Panc1 (cell line): ENCODE data around the gene GTPBP1. TPM values are rescaled to one million over a fixed set of nuclear protein-coding genes. Genes with fewer than 3 reads are reported as not detected.

Source experiments
- ATAC-seq: fragments of 200-7000 bp; cut with Tn5 transposase; 2 replicates; pipeline ENCODE4 v1.9.1; 2020; ENCODE audit warnings: mild to moderate bottlenecking, moderate library complexity
- BruUV-seq: library from RNA; stranded (reverse); fragments of 400-500 nt; replicated peaks from 2 replicates; lab custom pipeline; 2021; lab: Mats Ljungman, UMichigan
- CTCF ChIA-PET: fragments of 300-600 bp; sonication (Branson Sonifier 250); formaldehyde crosslinking; loops from one replicate; lab custom pipeline; 2022; ENCODE audit warnings: antibody characterized with exemption; lab: Charles Lee
- POLR2A ChIA-PET: fragments of 300-600 bp; sonication (Branson Sonifier 250); formaldehyde crosslinking; loops from one replicate; lab custom pipeline; 2022; ENCODE audit warnings: antibody characterized with exemption; lab: Charles Lee
- DNase-seq: peaks from one replicate; pipeline ENCODE4 v3.0.0-alpha.2; 2010; ENCODE audit warnings: low read depth, low spot score
- H3K27ac ChIP-seq: 2 replicates; pipeline ENCODE4 v1.5.1; 2011; ENCODE audit warnings: mild to moderate bottlenecking, low read length, inconsistent platforms
- H3K27me3 ChIP-seq: fragments of 200-500 bp; sonication (Bioruptor generic); 2 replicates; pipeline ENCODE4 v1.6.0; 2014; ENCODE audit warnings: low read length, inconsistent platforms; ENCODE audit not compliant: control insufficient read depth, insufficient read depth
- H3K36me3 ChIP-seq: fragments of 200-500 bp; sonication (Bioruptor generic); 2 replicates; pipeline ENCODE4 v1.5.1; 2014; ENCODE audit warnings: inconsistent platforms, mild to moderate bottlenecking, low read length, moderate library complexity; ENCODE audit not compliant: control insufficient read depth, insufficient read depth
- H3K4me1 ChIP-seq: 2 replicates; pipeline ENCODE4 v1.5.1; 2011; ENCODE audit warnings: inconsistent platforms, mild to moderate bottlenecking, low read length, moderate library complexity; ENCODE audit not compliant: control insufficient read depth, insufficient read depth
- H3K4me3 ChIP-seq, 2 experiments: 2 replicates each; pipeline ENCODE4 v1.5.1; 2011 to 2012; ENCODE audit warnings: low read depth in 2 of 2, low read length in 2 of 2, mild to moderate bottlenecking in 2 of 2, inconsistent platforms in 1 of 2, moderate library complexity in 1 of 2
- H3K9me3 ChIP-seq: fragments of 200-500 bp; sonication (Bioruptor generic); 2 replicates; pipeline ENCODE4 v1.5.1; 2014; ENCODE audit warnings: low read depth, mild to moderate bottlenecking, inconsistent platforms, low read length, moderate library complexity; ENCODE audit not compliant: control insufficient read depth, insufficient read depth
- CTCF ChIP-seq: fragments of 450-650 bp; IDR thresholded peaks from 2 replicates; pipeline ENCODE4 v1.5.1; 2017; ENCODE audit warnings: mild to moderate bottlenecking
- POLR2AphosphoS5 ChIP-seq: IDR thresholded peaks from 2 replicates; pipeline ENCODE4 v1.6.1; 2012; ENCODE audit warnings: mild to moderate bottlenecking, low read depth, low read length, moderate library complexity
- REST ChIP-seq, 2 experiments: IDR thresholded peaks; 2 replicates each; pipeline ENCODE4 v1.6.1; 2011 to 2012; ENCODE audit warnings: low read depth in 2 of 2, control low read depth in 1 of 2, low read length in 1 of 2, mild to moderate bottlenecking in 1 of 2, moderate library complexity in 1 of 2; ENCODE audit not compliant: insufficient read depth in 1 of 2
- SIN3A ChIP-seq: IDR thresholded peaks from 2 replicates; pipeline ENCODE4 v1.6.1; 2012; ENCODE audit warnings: low read depth, mild to moderate bottlenecking, low read length, moderate library complexity, borderline replicate concordance; ENCODE audit not compliant: insufficient read depth
- TCF7L2 ChIP-seq: IDR thresholded peaks from 2 replicates; pipeline ENCODE4 v1.6.1; 2011; ENCODE audit warnings: mild to moderate bottlenecking, low read depth, low read length, inconsistent platforms
- in situ Hi-C: cut with HindIII; loops from 2 replicates; pipeline ENCODE4 v1.10.0; 2016; ENCODE audit warnings: low sequenced_read_pairs, low pct_unique_long_range_greater_than_20kb
- intact Hi-C: fragments of 100-400 bp; cut with micrococcal nuclease; formaldehyde crosslinking; loops from one replicate; pipeline ENCODE4 v1.10.0; 2022; ENCODE audit not compliant: unreplicated experiment
- total RNA-seq: library from RNA; stranded (reverse); gene quantifications from one replicate; pipeline ENCODE4 v1.2.1, GENCODE V29; 2021; ENCODE audit not compliant: unreplicated experiment

Gene GTPBP1
- total RNA-seq, 1 experiment from 2014 or later, result 25.5 TPM

GRCh38 chr22:38729946-38730345, 24.2 kb downstream of the GTPBP1 start:
- H3K36me3 ChIP-seq, result no peaks in the 10 kb centered on the region; the same call in 1 of the 2 replicates
- in situ Hi-C loops, result no loop called here
- H3K4me3 ChIP-seq, result no peak overlapping the region
- no peak overlapping the region for H3K27ac ChIP-seq
- ChIA-PET CTCF (no interaction called here), POLR2A (no interaction called here)
- intact Hi-C loops, result no loop called here
- DNase-seq (no peak), ATAC-seq (no peak)
- no peak for TF ChIP-seq SIN3A
- no peak for TF ChIP-seq POLR2AphosphoS5
- no peak for TF ChIP-seq REST (IDR thresholded peaks at IDR 0.05; ENCODE audit: insufficient read depth in 1 of 2, low read depth in 2 of 2, low read length in 1 of 2)
- TF ChIP-seq CTCF, result no peak
- H3K4me1 ChIP-seq, result no peaks in the 10 kb centered on the region
- H3K9me3 ChIP-seq, result no peaks in the 10 kb centered on the region
- no TSS peak for BruUV-seq
- no peaks in the 10 kb centered on the region for H3K27me3 ChIP-seq

GRCh38 chr22:38730411-38730871, 24.7 kb downstream of the GTPBP1 start:
- no peak for DNase-seq
- no TSS peak for BruUV-seq
- ATAC-seq, result no peak
- H3K36me3 ChIP-seq, result no peaks in the 10 kb centered on the region; the same call in 1 of the 2 replicates
- POLR2A ChIA-PET, result no interaction called here
- in situ Hi-C loops, result no loop called here
- no peaks in the 10 kb centered on the region for H3K27me3 ChIP-seq
- H3K27ac ChIP-seq, result no peak overlapping the region
- H3K4me1 ChIP-seq, result no peaks in the 10 kb centered on the region
- no peak overlapping the region for H3K4me3 ChIP-seq
- intact Hi-C loops, result no loop called here
- TF ChIP-seq SIN3A (no peak), TCF7L2 (no peak), REST (IDR thresholded peaks at IDR 0.05; ENCODE audit: insufficient read depth in 1 of 2, low read depth in 2 of 2, low read length in 1 of 2) (no peak), POLR2AphosphoS5 (no peak)
- H3K9me3 ChIP-seq, result no peaks in the 10 kb centered on the region
- CTCF ChIA-PET, result no interaction called here
